HepG2 (cell line): ENCODE measurements around the gene SRSF6. TPM values are rescaled to one million over a fixed set of nuclear protein-coding genes. Genes with fewer than 3 reads are reported as not detected.
A peak's percentile ranks its signal among the peaks of the same experiment; 100 is the strongest.

Experiments used
- AKAP8 ChIP-seq: sonication (generic); formaldehyde crosslinking; IDR thresholded peaks from 2 replicates; pipeline ENCODE4 v1.5.1; 2020; ENCODE audit warnings: mild to moderate bottlenecking, missing genetic modification reagents
- ATF7 ChIP-seq, 2 experiments: fragments of 450-650 bp in 1 of 2; sonication (generic) in 1 of 2; formaldehyde crosslinking in 1 of 2; IDR thresholded peaks; 2 replicates each; pipeline versions ENCODE4 v1.4.0 to v1.6.1; 2016 to 2020; ENCODE audit warnings: antibody characterized with exemption in 1 of 2, mild to moderate bottlenecking in 1 of 2, missing genetic modification reagents in 1 of 2
- CC2D1A ChIP-seq: sonication (generic); formaldehyde crosslinking; IDR thresholded peaks from 2 replicates; pipeline ENCODE4 v1.8.1; 2023; ENCODE audit warnings: mild to moderate bottlenecking, missing genetic modification reagents
- CHCHD3 ChIP-seq: sonication (generic); formaldehyde crosslinking; IDR thresholded peaks from 2 replicates; pipeline ENCODE4 v1.8.0; 2022; ENCODE audit warnings: mild to moderate bottlenecking, missing genetic modification reagents, moderate library complexity
- CREM ChIP-seq, 2 experiments: sonication (generic) in 1 of 2; formaldehyde crosslinking in 1 of 2; IDR thresholded peaks; 2 replicates each; pipeline versions ENCODE4 v1.4.0 to v1.6.1; 2016 to 2020; ENCODE audit warnings: antibody characterized with exemption in 1 of 2, mild to moderate bottlenecking in 1 of 2, missing genetic modification reagents in 1 of 2
- DNMT1 ChIP-seq: sonication (generic); formaldehyde crosslinking; IDR thresholded peaks from 2 replicates; pipeline ENCODE4 v1.5.1; 2020; ENCODE audit warnings: mild to moderate bottlenecking, missing genetic modification reagents
- GATAD1 ChIP-seq: IDR thresholded peaks from 2 replicates; pipeline ENCODE4 v1.6.1; 2016; ENCODE audit warnings: missing genetic modification reagents, missing compliant biosample characterization
- GPN1 ChIP-seq: sonication (generic); formaldehyde crosslinking; IDR thresholded peaks from 2 replicates; pipeline ENCODE4 v1.5.1; 2020; ENCODE audit warnings: missing genetic modification reagents, borderline replicate concordance
- HNF4G ChIP-seq, 2 experiments: sonication (generic) in 1 of 2; formaldehyde crosslinking in 1 of 2; IDR thresholded peaks; 2 replicates each; pipeline versions ENCODE4 v1.4.0 to v1.6.1; 2011 to 2020; ENCODE audit warnings: borderline replicate concordance in 2 of 2, low read depth in 2 of 2, mild to moderate bottlenecking in 2 of 2, low read length in 1 of 2, missing genetic modification reagents in 1 of 2, moderate library complexity in 1 of 2
- IRF2 ChIP-seq: IDR thresholded peaks from 2 replicates; pipeline ENCODE4 v1.6.1; 2018; ENCODE audit warnings: missing genetic modification reagents, missing compliant biosample characterization
- JUNB ChIP-seq: sonication (generic); formaldehyde crosslinking; IDR thresholded peaks from 2 replicates; pipeline ENCODE4 v1.8.0; 2022; ENCODE audit warnings: missing genetic modification reagents, mild to moderate bottlenecking, borderline replicate concordance
- MEF2D ChIP-seq: sonication (generic); formaldehyde crosslinking; IDR thresholded peaks from 2 replicates; pipeline ENCODE4 v1.5.1; 2020; ENCODE audit warnings: mild to moderate bottlenecking, missing genetic modification reagents
- RBM22 ChIP-seq: fragments of 200-400 bp; formaldehyde crosslinking; optimal IDR thresholded peaks from 2 replicates; pipeline ENCODE3; 2017; ENCODE audit warnings: mild to moderate bottlenecking, low read length, moderate library complexity
- SP4 ChIP-seq: sonication (generic); formaldehyde crosslinking; IDR thresholded peaks from 2 replicates; pipeline ENCODE4 v1.8.1; 2023; ENCODE audit warnings: mild to moderate bottlenecking, missing genetic modification reagents
- TEAD2 ChIP-seq: sonication (generic); formaldehyde crosslinking; IDR thresholded peaks from 2 replicates; pipeline ENCODE4 v1.9.0; 2021; ENCODE audit warnings: missing genetic modification reagents
- TGIF2 ChIP-seq: IDR thresholded peaks from 2 replicates; pipeline ENCODE4 v1.6.1; 2016; ENCODE audit warnings: control low read depth, missing compliant biosample characterization
- ZC3H13 ChIP-seq: sonication (generic); formaldehyde crosslinking; IDR thresholded peaks from 2 replicates; pipeline ENCODE4 v1.8.1; 2023; ENCODE audit warnings: mild to moderate bottlenecking, missing genetic modification reagents, moderate library complexity
- ZNF253 ChIP-seq: sonication (generic); formaldehyde crosslinking; IDR thresholded peaks from 2 replicates; pipeline ENCODE4 v1.8.0; 2022; ENCODE audit warnings: mild to moderate bottlenecking, missing genetic modification reagents, borderline replicate concordance
- ZNF496 ChIP-seq: sonication (generic); formaldehyde crosslinking; IDR thresholded peaks from 2 replicates; pipeline ENCODE4 v1.8.1; 2023; ENCODE audit warnings: mild to moderate bottlenecking, moderate library complexity, missing genetic modification reagents; ENCODE audit not compliant: insufficient replicate concordance
- ZNF572 ChIP-seq: sonication (generic); formaldehyde crosslinking; IDR thresholded peaks from 2 replicates; pipeline ENCODE4 v1.5.1; 2020; ENCODE audit warnings: mild to moderate bottlenecking, missing genetic modification reagents
- polyA plus RNA-seq, 8 experiments: library from polyadenylated mRNA; depleted of rRNA in 3 of 8; stranded (reverse) in 7 of 8; unstranded in 1 of 8; fragments of >200 nt; fragmentation: Illumina TruSeq in 4 of 8; extraction: Trizol in 4 of 8; gene quantifications; 2 replicates each; pipeline versions ENCODE4 v1.2.1 to v1.2.3, GENCODE V29; 2011 to 2016; ENCODE audit warnings: low read depth in 4 of 8, missing spikeins in 1 of 8, mixed read lengths in 1 of 8; ENCODE audit not compliant: insufficient read depth in 1 of 8
- total RNA-seq, 5 experiments: library from RNA; depleted of rRNA; stranded (reverse); fragments of >200 nt; fragmentation: Illumina TruSeq; extraction: Trizol; gene quantifications; 2 replicates each; pipeline ENCODE4 v1.2.3, GENCODE V29; 2016; ENCODE audit warnings: low read depth in 1 of 5
- TF ChIP-seq, protein P1 (sequence below): IDR thresholded peaks from 2 replicates; pipeline ENCODE4 v1.6.1; 2016; ENCODE audit warnings: missing compliant biosample characterization, missing genetic modification reagents, borderline replicate concordance
- TF ChIP-seq, protein P2 (sequence below): sonication (generic); formaldehyde crosslinking; IDR thresholded peaks from 2 replicates; pipeline ENCODE4 v1.4.0; 2020; ENCODE audit warnings: low read depth, mild to moderate bottlenecking, missing genetic modification reagents
- TF ChIP-seq, protein P3 (sequence below): sonication (generic); formaldehyde crosslinking; IDR thresholded peaks from 2 replicates; pipeline ENCODE4 v1.8.0; 2022; ENCODE audit warnings: mild to moderate bottlenecking, missing genetic modification reagents, moderate library complexity
- TF ChIP-seq, protein P4 (sequence below): IDR thresholded peaks from 2 replicates; pipeline ENCODE4 v1.6.1; 2018; ENCODE audit warnings: missing genetic modification reagents

Gene SRSF6
- total and polyA plus RNA-seq, 2 of the 13 experiments (the other 11 are each of a cell fraction or from before 2014, with no cell fraction given): 156 to 194 TPM

DNA sequence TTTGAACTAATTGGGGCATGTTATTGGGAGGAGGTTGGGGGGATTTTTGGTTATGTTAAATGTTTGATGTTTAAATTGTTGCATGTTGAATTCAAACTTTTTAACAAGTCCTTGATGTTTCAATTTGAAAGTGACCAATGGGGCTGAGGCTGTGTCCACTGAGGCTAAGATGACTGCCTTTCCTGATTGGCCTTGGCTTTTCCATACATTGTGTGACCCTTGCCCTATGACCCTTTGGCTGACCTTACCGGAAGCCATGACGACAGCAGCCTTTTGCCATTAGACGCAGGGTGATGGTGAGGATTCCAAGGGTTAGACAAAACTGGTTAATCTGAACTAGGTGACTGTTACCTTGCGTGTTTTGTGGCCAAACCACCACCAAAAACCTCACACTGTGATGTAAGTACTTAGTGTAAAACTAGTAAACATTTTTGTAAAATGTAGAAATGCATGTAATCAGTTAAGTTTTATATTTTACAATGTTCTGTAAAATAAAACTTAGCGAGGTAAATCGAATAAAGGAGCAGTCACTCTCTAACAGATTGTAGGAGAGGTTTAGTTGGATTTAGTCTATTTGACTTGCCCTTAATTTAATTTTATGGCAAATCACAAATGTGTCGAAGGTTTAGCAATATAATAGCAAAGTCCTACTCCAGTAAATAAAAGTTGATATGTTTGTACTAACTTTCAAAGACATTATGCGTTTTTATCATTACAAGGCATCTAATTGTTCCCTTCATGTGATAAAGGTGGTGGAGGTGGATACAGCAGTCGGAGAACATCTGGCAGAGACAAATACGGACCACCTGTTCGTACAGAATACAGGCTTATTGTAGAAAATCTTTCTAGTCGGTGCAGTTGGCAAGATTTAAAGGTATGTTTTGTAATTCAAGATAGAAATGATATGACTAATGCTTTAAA, 1.6 kb downstream of the SRSF6 start (continued):
- TF ChIP-seq IRF2 (CRISPR knock-in tag) (no peak), JUNB (CRISPR knock-in tag) (no peak), MEF2D (CRISPR knock-in tag) (no peak), DNMT1 (CRISPR knock-in tag) (no peak), CHCHD3 (CRISPR knock-in tag) (no peak), ATF7 (IDR thresholded peaks at IDR 0.05) (no peak), ATF7 (CRISPR knock-in tag; IDR thresholded peaks at IDR 0.05) (no peak), HNF4G (IDR thresholded peaks at IDR 0.05; ENCODE audit: borderline replicate concordance, low read depth, low read length) (no peak), HNF4G (CRISPR knock-in tag; IDR thresholded peaks at IDR 0.05; ENCODE audit: borderline replicate concordance, low read depth) (no peak), GPN1 (CRISPR knock-in tag) (no peak), GATAD1 (CRISPR knock-in tag) (0 out of 2 replicates have a peak, but pooled peaks have one; percentile 30), RBM22 (peak; percentile 91), CREM (IDR thresholded peaks at IDR 0.05) (peak; percentile 32; the same call in 1 of the 2 replicates), CREM (CRISPR knock-in tag; IDR thresholded peaks at IDR 0.05) (no peak), TEAD2 (CRISPR knock-in tag) (no peak), CC2D1A (no peak), TGIF2 (no peak), ZNF253 (CRISPR knock-in tag) (no peak), ZNF496 (CRISPR knock-in tag) (no peak), ZC3H13 (CRISPR knock-in tag) (peak; percentile 54; the same call in 1 of the 2 replicates), ZNF572 (CRISPR knock-in tag) (no peak), AKAP8 (CRISPR knock-in tag) (no peak), SP4 (no peak)
- TF ChIP-seq, protein P1, sequence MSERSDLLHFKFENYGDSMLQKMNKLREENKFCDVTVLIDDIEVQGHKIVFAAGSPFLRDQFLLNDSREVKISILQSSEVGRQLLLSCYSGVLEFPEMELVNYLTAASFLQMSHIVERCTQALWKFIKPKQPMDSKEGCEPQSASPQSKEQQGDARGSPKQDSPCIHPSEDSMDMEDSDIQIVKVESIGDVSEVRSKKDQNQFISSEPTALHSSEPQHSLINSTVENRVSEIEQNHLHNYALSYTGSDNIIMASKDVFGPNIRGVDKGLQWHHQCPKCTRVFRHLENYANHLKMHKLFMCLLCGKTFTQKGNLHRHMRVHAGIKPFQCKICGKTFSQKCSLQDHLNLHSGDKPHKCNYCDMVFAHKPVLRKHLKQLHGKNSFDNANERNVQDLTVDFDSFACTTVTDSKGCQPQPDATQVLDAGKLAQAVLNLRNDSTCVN (CRISPR knock-in tag): no peak
- TF ChIP-seq, protein P2, sequence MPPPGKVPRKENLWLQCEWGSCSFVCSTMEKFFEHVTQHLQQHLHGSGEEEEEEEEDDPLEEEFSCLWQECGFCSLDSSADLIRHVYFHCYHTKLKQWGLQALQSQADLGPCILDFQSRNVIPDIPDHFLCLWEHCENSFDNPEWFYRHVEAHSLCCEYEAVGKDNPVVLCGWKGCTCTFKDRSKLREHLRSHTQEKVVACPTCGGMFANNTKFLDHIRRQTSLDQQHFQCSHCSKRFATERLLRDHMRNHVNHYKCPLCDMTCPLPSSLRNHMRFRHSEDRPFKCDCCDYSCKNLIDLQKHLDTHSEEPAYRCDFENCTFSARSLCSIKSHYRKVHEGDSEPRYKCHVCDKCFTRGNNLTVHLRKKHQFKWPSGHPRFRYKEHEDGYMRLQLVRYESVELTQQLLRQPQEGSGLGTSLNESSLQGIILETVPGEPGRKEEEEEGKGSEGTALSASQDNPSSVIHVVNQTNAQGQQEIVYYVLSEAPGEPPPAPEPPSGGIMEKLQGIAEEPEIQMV (CRISPR knock-in tag): 0 out of 2 replicates have a peak, but pooled peaks have one; percentile 34
- TF ChIP-seq, protein P3, sequence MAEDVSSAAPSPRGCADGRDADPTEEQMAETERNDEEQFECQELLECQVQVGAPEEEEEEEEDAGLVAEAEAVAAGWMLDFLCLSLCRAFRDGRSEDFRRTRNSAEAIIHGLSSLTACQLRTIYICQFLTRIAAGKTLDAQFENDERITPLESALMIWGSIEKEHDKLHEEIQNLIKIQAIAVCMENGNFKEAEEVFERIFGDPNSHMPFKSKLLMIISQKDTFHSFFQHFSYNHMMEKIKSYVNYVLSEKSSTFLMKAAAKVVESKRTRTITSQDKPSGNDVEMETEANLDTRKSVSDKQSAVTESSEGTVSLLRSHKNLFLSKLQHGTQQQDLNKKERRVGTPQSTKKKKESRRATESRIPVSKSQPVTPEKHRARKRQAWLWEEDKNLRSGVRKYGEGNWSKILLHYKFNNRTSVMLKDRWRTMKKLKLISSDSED (CRISPR knock-in tag): no peak
- TF ChIP-seq, protein P4, sequence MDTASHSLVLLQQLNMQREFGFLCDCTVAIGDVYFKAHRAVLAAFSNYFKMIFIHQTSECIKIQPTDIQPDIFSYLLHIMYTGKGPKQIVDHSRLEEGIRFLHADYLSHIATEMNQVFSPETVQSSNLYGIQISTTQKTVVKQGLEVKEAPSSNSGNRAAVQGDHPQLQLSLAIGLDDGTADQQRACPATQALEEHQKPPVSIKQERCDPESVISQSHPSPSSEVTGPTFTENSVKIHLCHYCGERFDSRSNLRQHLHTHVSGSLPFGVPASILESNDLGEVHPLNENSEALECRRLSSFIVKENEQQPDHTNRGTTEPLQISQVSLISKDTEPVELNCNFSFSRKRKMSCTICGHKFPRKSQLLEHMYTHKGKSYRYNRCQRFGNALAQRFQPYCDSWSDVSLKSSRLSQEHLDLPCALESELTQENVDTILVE: no peak
